GM23248 (cell line): ENCODE measurements around the gene C9orf57. TPM values are rescaled to one million over a fixed set of nuclear protein-coding genes. Genes with fewer than 3 reads are reported as not detected.
"Not testable (repeated sequence)": the region's sequence is repeated elsewhere in the genome, so short reads cannot be mapped to it uniquely, and the experiment has no call there.

Source experiments
- DNase-seq: peaks from one replicate; pipeline ENCODE4 v3.0.0-alpha.2; 2015
- H2AFZ ChIP-seq: fragments of 200-600 bp; sonication (generic); 2 replicates; pipeline ENCODE4 v1.6.1; 2016; ENCODE audit warnings: antibody characterized with exemption
- H3F3A ChIP-seq: fragments of 200-600 bp; sonication (generic); 2 replicates; pipeline ENCODE4 v1.6.1; 2016; ENCODE audit warnings: mild to moderate bottlenecking, antibody characterized with exemption, mixed run types; ENCODE audit not compliant: insufficient read depth
- H3K27ac ChIP-seq: fragments of 200-600 bp; sonication (generic); 2 replicates; pipeline ENCODE4 v1.5.1; 2016; ENCODE audit warnings: mild to moderate bottlenecking
- H3K27me3 ChIP-seq: fragments of 200-600 bp; sonication (generic); replicated peaks from 2 replicates; pipeline ENCODE4 v1.6.1; 2016; ENCODE audit warnings: mild to moderate bottlenecking; ENCODE audit not compliant: insufficient read depth
- H3K36me3 ChIP-seq: fragments of 200-600 bp; sonication (generic); 2 replicates; pipeline ENCODE4 v1.6.1; 2016; ENCODE audit warnings: low read depth, mild to moderate bottlenecking
- H3K4me1 ChIP-seq: fragments of 200-600 bp; sonication (generic); 2 replicates; pipeline ENCODE4 v1.6.1; 2016; ENCODE audit warnings: mild to moderate bottlenecking; ENCODE audit not compliant: insufficient read depth
- H3K4me2 ChIP-seq: fragments of 200-600 bp; sonication (generic); one replicate; pipeline ENCODE4 v1.6.1; 2016; ENCODE audit warnings: mild to moderate bottlenecking; ENCODE audit not compliant: unreplicated experiment
- H3K4me3 ChIP-seq: fragments of 200-600 bp; sonication (generic); 2 replicates; pipeline ENCODE4 v1.5.1; 2016; ENCODE audit warnings: mild to moderate bottlenecking
- H3K79me2 ChIP-seq: fragments of 200-600 bp; sonication (generic); 2 replicates; pipeline ENCODE4 v1.6.1; 2016; ENCODE audit warnings: mild to moderate bottlenecking; ENCODE audit not compliant: insufficient read depth
- H3K9ac ChIP-seq: fragments of 200-600 bp; sonication (generic); 2 replicates; pipeline ENCODE4 v1.6.1; 2016; ENCODE audit warnings: mild to moderate bottlenecking
- H3K9me2 ChIP-seq: fragments of 200-600 bp; sonication (generic); 2 replicates; pipeline ENCODE4 v1.6.1; 2016; ENCODE audit warnings: mixed run types, mild to moderate bottlenecking, moderate library complexity; ENCODE audit not compliant: insufficient read depth
- H3K9me3 ChIP-seq: fragments of 200-600 bp; sonication (generic); one replicate; pipeline ENCODE4 v1.6.1; 2017; ENCODE audit warnings: low read depth
- H4K20me1 ChIP-seq: fragments of 200-600 bp; sonication (generic); 2 replicates; pipeline ENCODE4 v1.6.0; 2016; ENCODE audit not compliant: insufficient read depth
- EZH2 ChIP-seq: fragments of 200-600 bp; sonication (generic); IDR thresholded peaks from 2 replicates; pipeline ENCODE4 v1.6.1; 2018; ENCODE audit warnings: antibody characterized with exemption, mild to moderate bottlenecking; ENCODE audit not compliant: insufficient read depth, poor library complexity, severe bottlenecking
- EZH2phosphoT487 ChIP-seq: fragments of 200-600 bp; sonication (generic); IDR thresholded peaks from 2 replicates; pipeline ENCODE4 v1.6.1; 2018; ENCODE audit warnings: antibody characterized with exemption, moderate library complexity, mild to moderate bottlenecking, low read depth; ENCODE audit not compliant: insufficient read depth
- WGBS, 2 experiments: methylation state at CpG; one replicate each; pipeline ENCODE4 v1.1.6; 2015 to 2017; ENCODE audit warnings: low lambda C conversion rate in 2 of 2, low coverage in 1 of 2; ENCODE audit errors: missing lambda C conversion rate in 2 of 2; 5-methylcytosine and 5-hydroxymethylcytosine counted together
- in situ Hi-C: fragments of 300-500 bp; cut with MboI; formaldehyde crosslinking; loops from 2 replicates; pipeline ENCODE4 v1.15.0; 2020
- polyA plus RNA-seq: library from polyadenylated mRNA; unstranded; fragments of >200 nt; fragmentation: Nextera tagmentation; extraction: Ambion mirVana; gene quantifications from 2 replicates; pipeline ENCODE4 v1.2.1, GENCODE V29; 2016
- small RNA-seq: library from RNA; depleted of rRNA; stranded (forward); fragments of <200 nt; gene quantifications from one replicate; pipeline ENCODE3, GENCODE V24; 2014; ENCODE audit warnings: low read depth, low replicate concordance
- total RNA-seq: library from RNA; depleted of rRNA; stranded (reverse); fragments of >200 nt; shearing (Covaris generic); gene quantifications from 2 replicates; pipeline ENCODE4 v1.2.3, GENCODE V29; 2014; rRNA removed

C9orf57 gene
- total and polyA plus RNA-seq, 2 experiments from 2014 or later: not detected

DNA sequence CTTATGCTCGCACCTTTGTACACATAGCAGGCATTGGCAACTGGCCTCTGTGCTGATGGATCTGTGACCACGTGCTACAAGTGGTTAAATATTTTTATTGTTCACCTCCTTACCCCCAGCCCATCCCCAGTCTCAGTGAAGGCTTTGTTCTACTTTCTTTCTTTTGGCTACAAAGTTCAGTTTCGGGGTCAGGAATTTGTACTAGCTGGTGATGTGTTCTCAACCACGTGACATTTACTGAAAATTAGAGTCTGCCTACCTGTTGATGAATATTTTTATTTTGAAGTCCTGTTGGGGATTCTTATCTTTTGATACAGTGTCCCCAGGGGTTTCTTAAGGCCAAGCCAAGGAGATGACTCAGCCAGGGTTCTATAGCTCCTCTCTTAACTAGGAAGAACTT is 47.8 kb downstream of the C9orf57 start:
- Histone ChIP-seq H3K4me3 (no peak overlapping the region), H3K4me2 (no peak overlapping the region), H2AFZ (no peak overlapping the region), H3K27me3 (no peaks in the 10 kb centered on the region), H3K4me1 (no peaks in the 10 kb centered on the region), H3K79me2 (no peaks in the 10 kb centered on the region), H3K9me3 (no peaks in the 10 kb centered on the region), H3K9ac (no peak overlapping the region), H3K9me2 (no peaks in the 10 kb centered on the region), H3K27ac (no peak overlapping the region), H4K20me1 (no peaks in the 10 kb centered on the region), H3F3A (no peaks in the 10 kb centered on the region), H3K36me3 (no peaks in the 10 kb centered on the region)
- TF ChIP-seq EZH2phosphoT487: no peak
- TF ChIP-seq EZH2: no peak
- in situ Hi-C loops: loop anchor here (10.0 kb wide), 1 partner anchor 208 kb away; no protein-coding TSS in a partner anchor
- peak; percentile 13 for DNase-seq
- WGBS, 2 experiments: 63 to 69% methylated on average over 4 of the region's 4 CpGs

DNA sequence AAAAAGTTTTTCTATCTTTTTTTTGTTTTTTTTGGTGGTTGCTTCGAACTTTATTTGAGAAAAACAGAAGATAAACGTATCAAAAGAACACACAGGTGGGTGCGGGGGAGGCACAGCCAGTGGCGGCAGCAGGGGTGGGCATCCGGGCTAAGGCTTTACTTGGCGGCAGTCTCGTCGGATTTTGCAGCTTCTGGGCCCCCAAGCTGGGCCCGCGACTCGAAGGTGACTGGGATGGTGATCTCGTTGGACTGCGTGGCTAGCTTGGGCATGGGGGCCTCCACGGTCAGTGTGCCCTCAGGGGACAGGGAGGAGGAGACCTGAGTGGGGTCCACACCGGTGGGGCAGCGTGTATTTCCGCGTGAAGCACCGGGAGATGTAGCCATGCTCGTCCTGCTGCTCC is 52.7 kb downstream of the C9orf57 start:
- H3K9me2 ChIP-seq, H3K27me3 ChIP-seq, H3K4me1 ChIP-seq, H3F3A ChIP-seq, in situ Hi-C loops, H3K4me3 ChIP-seq, H3K4me2 ChIP-seq, H2AFZ ChIP-seq, H3K9me3 ChIP-seq, H3K36me3 ChIP-seq, DNase-seq, H3K9ac ChIP-seq, H3K27ac ChIP-seq, H4K20me1 ChIP-seq, H3K79me2 ChIP-seq: not testable (repeated sequence)
- 83 to 89% methylated on average over 19 to 20 of the region's 20 CpGs for WGBS, 2 experiments

DNA sequence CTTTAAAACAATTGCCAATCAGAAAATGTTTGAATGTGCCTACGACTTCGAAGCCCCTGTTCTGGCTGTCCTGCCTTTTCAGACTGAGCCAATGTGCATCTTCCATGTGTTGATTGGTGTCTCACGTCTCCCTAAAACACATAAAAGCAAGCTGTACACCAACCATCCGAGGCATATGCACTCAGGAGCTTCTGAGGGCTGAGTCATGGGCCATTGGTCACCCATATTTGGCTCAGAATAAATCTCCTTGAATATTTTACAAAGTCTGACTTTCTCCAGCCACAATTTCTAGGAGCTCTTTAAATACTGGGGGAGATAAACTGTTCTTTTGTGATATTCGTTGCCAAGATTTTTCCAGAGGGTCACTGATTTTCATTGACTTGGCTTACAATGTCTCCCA is 53.9 kb downstream of the C9orf57 start:
- H3F3A ChIP-seq: no peaks in the 10 kb centered on the region
- H3K27me3 ChIP-seq: no peaks in the 10 kb centered on the region
- H3K9ac ChIP-seq: no peak overlapping the region
- TF ChIP-seq EZH2 (no peak), EZH2phosphoT487 (no peak)
- WGBS, 2 experiments: 58 to 59% methylated on average over 5 of the region's 5 CpGs
- DNase-seq: peak; percentile 67
- H2AFZ ChIP-seq: no peak overlapping the region
- no peaks in the 10 kb centered on the region for H3K79me2 ChIP-seq
- no peaks in the 10 kb centered on the region for H3K36me3 ChIP-seq
- no peaks in the 10 kb centered on the region for H3K9me2 ChIP-seq
- no peak overlapping the region for H3K27ac ChIP-seq
- no peaks in the 10 kb centered on the region for H4K20me1 ChIP-seq
- H3K4me2 ChIP-seq: no peak overlapping the region
- in situ Hi-C loops: no loop called here
- H3K4me1 ChIP-seq: peaks cover 7% of the 10 kb centered on the region; the same call in 1 of the 2 replicates
- no peak overlapping the region for H3K4me3 ChIP-seq
- no peaks in the 10 kb centered on the region for H3K9me3 ChIP-seq

DNA sequence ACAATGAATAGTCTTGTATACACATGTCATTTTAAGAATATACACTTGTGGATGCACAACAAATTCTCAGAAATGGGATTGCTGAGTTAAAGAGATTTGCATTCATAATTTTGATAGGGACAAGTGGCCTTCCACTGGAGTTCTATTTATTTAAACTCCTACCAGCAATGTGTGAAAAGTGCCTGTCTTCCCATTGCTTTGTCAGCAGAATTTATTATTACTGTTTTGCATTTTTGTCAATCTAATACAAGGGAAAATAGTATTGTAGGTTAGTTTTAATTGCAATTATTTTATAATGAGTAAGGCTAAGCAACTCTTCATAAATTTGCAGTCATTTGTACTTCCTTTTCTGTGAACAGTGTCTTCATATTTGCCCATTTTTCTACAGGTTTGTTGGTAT is 55.0 kb downstream of the C9orf57 start:
- no peaks in the 10 kb centered on the region for H3F3A ChIP-seq
- no peak overlapping the region for H3K4me2 ChIP-seq
- no peak for DNase-seq
- no peak overlapping the region for H2AFZ ChIP-seq
- H3K9me3 ChIP-seq: no peaks in the 10 kb centered on the region
- TF ChIP-seq EZH2phosphoT487 (no peak), EZH2 (no peak)
- peaks cover 7% of the 10 kb centered on the region; the same call in 1 of the 2 replicates for H3K4me1 ChIP-seq
- no peak overlapping the region for H3K9ac ChIP-seq
- H3K27ac ChIP-seq: no peak overlapping the region
- H3K79me2 ChIP-seq: no peaks in the 10 kb centered on the region
- H3K36me3 ChIP-seq: no peaks in the 10 kb centered on the region
- in situ Hi-C loops: no loop called here
- no peaks in the 10 kb centered on the region for H3K9me2 ChIP-seq
- no peaks in the 10 kb centered on the region for H4K20me1 ChIP-seq
- H3K27me3 ChIP-seq: no peaks in the 10 kb centered on the region
- no peak overlapping the region for H3K4me3 ChIP-seq

Small RNAs within 50 kb of the gene (small RNA-seq; reads per million reads assigned to genes)
- gene HSPB1P1: not detected

Other genes starting within 250 kb of the C9orf57 start
- gene ABHD17B, start 149.4 kb downstream of the C9orf57 start, total RNA-seq: 10.7 and 14.4 TPM in 2 replicates
- gene ABHD17B, start 149.4 kb downstream of the C9orf57 start, polyA plus RNA-seq: 6.3 and 7.7 TPM in 2 replicates
- 12.1 and 16.3 TPM in 2 replicates for gene C9orf85, start 149.0 kb downstream of the C9orf57 start, total RNA-seq
- gene C9orf85, start 149.0 kb downstream of the C9orf57 start, polyA plus RNA-seq: 11.8 and 13.2 TPM in 2 replicates
- not detected in 2 replicates for gene GDA, start 88.8 kb upstream of the C9orf57 start, total RNA-seq
- gene GDA, start 88.8 kb upstream of the C9orf57 start, polyA plus RNA-seq: not detected in 2 replicates